Activated T-cell treated with anti-CD3 and anti-CD28 coated beads, Interleukin-2, amount 50 U/mL, for 4 hours (primary cell): ENCODE results near the gene DDTL. TPM values are rescaled to one million over a fixed set of nuclear protein-coding genes. Genes with fewer than 3 reads are reported as not detected.

Experiments
- ATAC-seq, 2 donors: fragments of 200-7000 bp; cut with Tn5 transposase; one replicate each; pipeline ENCODE4 v1.10.0; 2021
- DNase-seq: peaks from one replicate; pipeline ENCODE4 v3.0.0-alpha.2; 2020
- H3K27me3 Mint-ChIP-seq: one replicate; pipeline ENCODE4 v1.8.0; 2021; ENCODE audit warnings: low read depth, mixed read lengths
- H3K36me3 Mint-ChIP-seq: one replicate; pipeline ENCODE4 v1.8.0; 2022; ENCODE audit warnings: mixed read lengths; ENCODE audit not compliant: insufficient read depth
- H3K4me1 Mint-ChIP-seq: one replicate; pipeline ENCODE4 v1.8.0; 2021; ENCODE audit warnings: low read depth, mixed read lengths
- H3K4me3 Mint-ChIP-seq: one replicate; pipeline ENCODE4 v1.8.0; 2021; ENCODE audit warnings: mild to moderate bottlenecking, moderate library complexity, mixed read lengths
- H3K9me3 Mint-ChIP-seq: one replicate; pipeline ENCODE4 v1.8.0; 2021; ENCODE audit warnings: mixed read lengths
- total RNA-seq, 3 donors: library from RNA; stranded (reverse); gene quantifications; one replicate each; pipeline ENCODE4 v1.2.1, GENCODE V29; 2021

Gene DDTL
- total RNA-seq, 3 donors from 2014 or later: 2.2 to 3.0 TPM; not detected in 1

DNA sequence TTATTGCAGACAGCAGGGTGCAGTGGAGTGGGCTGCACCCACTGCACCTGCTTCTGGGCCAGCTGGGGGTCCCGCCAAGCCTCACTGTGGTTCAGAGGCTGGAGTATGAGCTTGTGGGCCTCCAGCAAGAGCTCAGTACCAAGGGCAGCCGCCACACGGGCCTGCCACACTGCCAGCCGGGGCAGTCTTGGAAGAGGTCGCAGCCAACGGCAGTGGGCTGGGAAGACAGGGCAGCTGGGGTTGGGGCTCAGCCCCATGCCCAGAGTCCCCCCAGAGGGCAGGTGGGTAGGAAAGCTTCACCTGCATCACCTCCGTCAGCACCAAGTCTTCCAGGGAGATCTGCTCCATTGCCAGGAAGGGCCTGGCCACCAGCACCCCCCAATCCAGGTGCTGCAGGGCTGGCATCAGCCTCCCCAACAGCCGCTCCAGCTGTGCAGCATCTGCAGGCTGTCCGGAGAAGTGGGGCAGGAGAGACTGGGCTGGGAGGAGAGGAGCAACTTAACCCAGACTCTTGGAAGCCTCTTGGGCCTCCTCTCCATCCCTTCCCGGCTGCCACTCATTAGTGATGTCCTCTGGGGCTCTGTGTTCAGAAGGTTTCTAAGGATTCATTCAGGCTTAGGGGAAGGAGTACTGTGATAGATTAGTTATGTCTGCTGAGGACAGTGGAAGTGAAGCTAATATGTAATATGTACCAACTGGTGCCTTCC lies 39.7 kb downstream of the DDTL start:
- Mint-ChIP-seq H3K4me1 (peaks cover 7% of the 10 kb centered on the region), H3K4me3 (no peak overlapping the region), H3K27me3 (no peaks in the 10 kb centered on the region), H3K9me3 (no peaks in the 10 kb centered on the region), H3K36me3 (no peaks in the 10 kb centered on the region)
- ATAC-seq (no peak), DNase-seq (no peak)

DNA sequence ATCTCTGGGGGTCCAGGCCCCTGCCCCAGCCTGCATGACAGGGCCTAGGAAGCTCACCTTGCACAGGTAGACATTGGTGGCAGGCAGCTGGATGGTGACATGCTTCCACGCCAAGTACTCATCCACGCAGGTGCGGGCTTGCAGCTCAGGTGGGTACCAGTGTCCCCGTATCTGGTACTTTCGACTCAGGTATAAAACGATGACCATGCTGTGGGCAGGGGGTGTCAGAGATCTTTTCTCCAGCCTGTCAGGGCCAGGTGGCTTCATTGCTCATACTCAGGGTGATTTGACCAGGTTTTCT lies 40.2 kb downstream of the DDTL start:
- no peaks in the 10 kb centered on the region for H3K9me3 Mint-ChIP-seq
- no peaks in the 10 kb centered on the region for H3K27me3 Mint-ChIP-seq
- H3K36me3 Mint-ChIP-seq: no peaks in the 10 kb centered on the region
- H3K4me3 Mint-ChIP-seq: no peak overlapping the region
- peaks cover 9% of the 10 kb centered on the region for H3K4me1 Mint-ChIP-seq
- no peak for DNase-seq
- no peak for ATAC-seq

- Mint-ChIP-seq H3K36me3 (no peaks in the 10 kb centered on the region), H3K4me3 (no peak overlapping the region), H3K4me1 (peaks cover 11% of the 10 kb centered on the region), H3K27me3 (no peaks in the 10 kb centered on the region), H3K9me3 (no peaks in the 10 kb centered on the region)
- no peak for ATAC-seq
- no peak for DNase-seq
These were observed 40.7 kb downstream of the DDTL start for GRCh38 chr22:24007253-24008021.

DNA sequence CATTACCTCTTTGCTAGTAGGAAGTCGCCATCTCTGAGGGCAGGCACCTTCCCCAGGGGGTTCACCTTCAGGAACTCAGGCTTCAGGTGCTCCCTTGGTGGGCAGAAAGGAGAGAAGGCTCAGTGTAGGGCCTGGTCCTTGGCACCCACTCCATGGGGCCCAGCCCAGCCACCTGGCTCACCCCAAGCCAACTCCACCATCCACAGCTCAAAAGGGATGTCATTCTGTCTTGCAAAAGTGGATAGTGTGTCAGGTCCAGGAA lies 41.3 kb downstream of the DDTL start:
- no peaks in the 10 kb centered on the region for H3K36me3 Mint-ChIP-seq
- ATAC-seq (no peak), DNase-seq (no peak)
- H3K9me3 Mint-ChIP-seq: no peaks in the 10 kb centered on the region
- H3K27me3 Mint-ChIP-seq: no peaks in the 10 kb centered on the region
- H3K4me1 Mint-ChIP-seq: peaks cover 14% of the 10 kb centered on the region
- H3K4me3 Mint-ChIP-seq: no peak overlapping the region

GRCh38 chr22:24008381-24009226 lies 41.9 kb downstream of the DDTL start:
- ATAC-seq (no peak), DNase-seq (no peak)
- Mint-ChIP-seq H3K9me3 (no peaks in the 10 kb centered on the region), H3K4me3 (no peak overlapping the region), H3K36me3 (no peaks in the 10 kb centered on the region), H3K4me1 (peaks cover 17% of the 10 kb centered on the region), H3K27me3 (no peaks in the 10 kb centered on the region)

DNA sequence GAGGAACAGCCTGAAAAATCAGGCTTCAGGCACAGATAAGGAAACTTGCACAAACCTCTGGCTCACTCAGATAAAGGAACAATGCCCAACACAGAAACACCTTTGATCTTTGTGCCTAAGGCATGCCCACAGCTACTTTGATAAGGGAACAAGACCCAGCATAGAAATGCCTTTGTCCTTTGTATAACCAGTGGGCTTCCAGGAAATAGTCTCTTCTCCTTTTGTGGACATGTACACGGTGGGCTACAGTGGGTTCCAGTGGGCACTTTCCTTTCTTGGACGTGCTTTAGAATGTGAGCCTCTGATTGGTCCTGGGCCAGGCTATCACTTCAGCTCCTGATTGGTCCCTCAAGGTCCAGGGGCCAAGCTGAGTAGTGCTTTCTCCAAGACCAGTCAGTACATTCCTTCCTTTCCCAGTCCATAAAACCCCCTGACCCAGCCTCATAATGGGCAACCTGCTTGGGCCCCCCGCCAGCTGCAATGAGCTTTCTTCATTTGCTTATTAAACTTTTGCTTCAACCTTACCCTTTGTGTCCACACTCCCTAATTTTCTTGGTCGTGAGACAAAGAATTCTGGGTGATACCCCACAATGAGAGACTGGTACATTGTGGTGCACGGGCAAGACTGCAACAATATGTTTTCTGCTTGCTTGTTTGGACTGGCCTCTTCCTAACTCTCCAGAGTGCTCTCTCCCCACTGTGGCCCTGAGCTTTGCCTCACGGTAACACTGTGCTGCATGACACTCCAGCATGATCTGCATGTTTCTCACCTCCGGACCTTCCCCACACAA lies 42.7 kb downstream of the DDTL start:
- H3K4me1 Mint-ChIP-seq: peaks cover 20% of the 10 kb centered on the region
- DNase-seq: no peak
- no peak overlapping the region for H3K4me3 Mint-ChIP-seq

GRCh38 chr22:24010018-24010391 lies 43.3 kb downstream of the DDTL start:
- H3K4me1 Mint-ChIP-seq: peaks cover 20% of the 10 kb centered on the region
- ATAC-seq (no peak), DNase-seq (no peak)
- H3K4me3 Mint-ChIP-seq: peak overlapping the region; percentile 46
- no peaks in the 10 kb centered on the region for H3K27me3 Mint-ChIP-seq
- H3K9me3 Mint-ChIP-seq: no peaks in the 10 kb centered on the region
- no peaks in the 10 kb centered on the region for H3K36me3 Mint-ChIP-seq

More for the DNA sequence above, 42.7 kb downstream of the DDTL start:
- Mint-ChIP-seq H3K36me3 (no peaks in the 10 kb centered on the region), H3K9me3 (no peaks in the 10 kb centered on the region), H3K27me3 (no peaks in the 10 kb centered on the region)
- no peak for ATAC-seq

DNA sequence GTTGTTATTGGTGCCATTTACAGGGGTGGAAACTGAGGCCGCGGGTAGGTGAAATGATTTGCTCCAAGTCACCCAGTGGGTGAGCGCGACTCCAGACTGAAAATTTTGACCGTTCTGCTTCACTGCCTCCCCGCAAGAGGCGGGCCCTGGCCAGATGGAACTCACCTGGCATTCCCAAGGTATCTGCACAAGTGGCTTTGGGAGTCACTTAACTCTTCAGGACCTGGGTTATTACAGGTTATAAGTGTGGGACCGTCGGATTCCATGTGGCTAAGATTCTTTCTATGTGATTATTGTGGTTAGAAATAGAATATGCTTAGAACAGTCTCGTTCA lies 45.0 kb downstream of the DDTL start:
- no peak for ATAC-seq
- peaks cover 7% of the 10 kb centered on the region for H3K9me3 Mint-ChIP-seq
- peaks cover 23% of the 10 kb centered on the region for H3K4me1 Mint-ChIP-seq
- DNase-seq: no peak
- peaks cover 3% of the 10 kb centered on the region for H3K36me3 Mint-ChIP-seq
- peak overlapping the region; percentile 96 for H3K4me3 Mint-ChIP-seq
- H3K27me3 Mint-ChIP-seq: no peaks in the 10 kb centered on the region

DNA sequence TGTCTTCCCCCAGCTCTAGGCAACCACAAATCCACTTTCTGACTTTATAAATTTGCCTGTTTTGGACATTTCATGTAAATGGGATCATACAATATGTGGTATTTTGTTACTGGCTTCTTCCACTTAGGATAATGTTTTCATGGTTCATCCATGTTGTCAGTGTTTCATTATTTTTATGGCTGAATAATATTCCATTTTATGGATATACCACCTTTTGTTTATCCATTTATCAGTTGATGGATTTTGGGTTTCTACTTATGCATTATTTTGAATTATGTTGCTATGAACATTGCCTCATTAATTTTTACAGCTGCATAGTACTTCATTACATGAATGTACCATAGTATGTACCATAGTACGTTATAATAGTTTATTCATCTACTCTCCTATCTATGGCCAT lies 49.5 kb downstream of the DDTL start:
- H3K27me3 Mint-ChIP-seq: no peaks in the 10 kb centered on the region
- no peak overlapping the region for H3K4me3 Mint-ChIP-seq
- DNase-seq (no peak), ATAC-seq (no peak)
- peaks cover 29% of the 10 kb centered on the region for H3K4me1 Mint-ChIP-seq
- H3K36me3 Mint-ChIP-seq: peaks cover 13% of the 10 kb centered on the region
- peaks cover 7% of the 10 kb centered on the region for H3K9me3 Mint-ChIP-seq

- H3K36me3 Mint-ChIP-seq: peaks cover 20% of the 10 kb centered on the region
- peaks cover 42% of the 10 kb centered on the region for H3K4me1 Mint-ChIP-seq
- H3K4me3 Mint-ChIP-seq: no peak overlapping the region
- no peaks in the 10 kb centered on the region for H3K27me3 Mint-ChIP-seq
- ATAC-seq: no peak
- peaks cover 3% of the 10 kb centered on the region for H3K9me3 Mint-ChIP-seq
- DNase-seq: no peak
These were observed 54.6 kb downstream of the DDTL start for GRCh38 chr22:24021304-24021703.

Other genes with a start within 250 kb of the DDTL start
- gene ZNF70, start 215.8 kb upstream of the DDTL start, total RNA-seq: 1 to 10 TPM; 2.3 to 3.0 (median 2.6) TPM
- gene VPREB3, start 212.5 kb upstream of the DDTL start, total RNA-seq: not detected
- under 1 TPM in 2 of 3 donors, not detected in 1; 0.11 to 0.30 TPM for gene C22orf15, start 203.9 kb upstream of the DDTL start, total RNA-seq
- 100 to 1,000 TPM; 113 to 204 (median 187) TPM for gene CHCHD10, start 198.9 kb upstream of the DDTL start, total RNA-seq
- gene MMP11, start 194.0 kb upstream of the DDTL start, total RNA-seq: 1 to 10 TPM in 1 of 3 donors, under 1 TPM in 2; 0.65 to 2.2 (median 0.69) TPM
- 100 to 1,000 TPM; 105 to 128 (median 109) TPM for gene SMARCB1, start 179.9 kb upstream of the DDTL start, total RNA-seq
- gene DERL3, start 127.9 kb upstream of the DDTL start, total RNA-seq: 1 to 10 TPM; 5.7 to 7.1 (median 6.9) TPM
- gene SLC2A11, start 109.0 kb upstream of the DDTL start, total RNA-seq: 1 to 10 TPM; 2.0 to 3.3 (median 2.4) TPM
- gene MIF, start 72.5 kb upstream of the DDTL start, total RNA-seq: 1,000 to 10,000 TPM; 1,069 to 1,172 (median 1,160) TPM
- gene GSTT2B, start 5.7 kb upstream of the DDTL start, total RNA-seq: not detected
- 100 to 1,000 TPM in 1 of 3 donors, 10 to 100 TPM in 2; 74.2 to 107 (median 85.1) TPM for gene DDT, start 7.6 kb downstream of the DDTL start, total RNA-seq
- gene GSTT2, start 13.2 kb downstream of the DDTL start, total RNA-seq: not detected
- gene GSTT4, start 38.6 kb downstream of the DDTL start, total RNA-seq: not detected
- gene CABIN1, start 44.4 kb downstream of the DDTL start, total RNA-seq: 10 to 100 TPM; 61.5 to 69.7 (median 67.0) TPM
- 1 to 10 TPM; 1.2 to 1.7 (median 1.6) TPM for gene SUSD2, start 214.6 kb downstream of the DDTL start, total RNA-seq